Spleen (tissue), 11 donors: ENCODE data around the gene THSD7A. TPM values are rescaled to one million over a fixed set of nuclear protein-coding genes. Genes with fewer than 3 reads are reported as not detected.

Experiments used
- DNase-seq: peaks from one replicate; pipeline ENCODE4 v3.0.0-alpha.2; 2020
- H3K27ac ChIP-seq, 8 donors: fragments of 200-600 bp; sonication (generic) in 7 of 8; 1 replicate in 4 of 8; 2 replicates in 4 of 8; pipeline versions ENCODE4 v1.5.0 to v1.8.0; 2016 to 2021; ENCODE audit warnings: inconsistent platforms in 4 of 8, mild to moderate bottlenecking in 4 of 8, moderate library complexity in 1 of 8
- H3K27me3 ChIP-seq, 7 donors: fragments of 200-600 bp; sonication (generic) in 6 of 7; replicated peaks in 1 of 7; 1 replicate in 4 of 7; 2 replicates in 3 of 7; pipeline versions ENCODE4 v1.5.0 to v1.8.0; 2016 to 2021; ENCODE audit warnings: inconsistent platforms in 3 of 7, mild to moderate bottlenecking in 1 of 7
- H3K36me3 ChIP-seq, 6 donors: fragments of 200-600 bp; sonication (generic) in 5 of 6; 1 replicate in 4 of 6; 2 replicates in 2 of 6; pipeline versions ENCODE4 v1.5.0 to v1.8.0; 2016 to 2021; ENCODE audit warnings: inconsistent platforms in 2 of 6
- H3K4me1 ChIP-seq, 6 donors: fragments of 200-600 bp; sonication (generic) in 5 of 6; 1 replicate in 3 of 6; 2 replicates in 3 of 6; pipeline versions ENCODE4 v1.5.0 to v1.8.0; 2016 to 2021; ENCODE audit warnings: inconsistent platforms in 3 of 6
- H3K4me3 ChIP-seq, 8 donors: fragments of 200-600 bp; sonication (generic) in 7 of 8; 1 replicate in 4 of 8; 2 replicates in 4 of 8; pipeline versions ENCODE4 v1.5.0 to v1.8.0; 2016 to 2021; ENCODE audit warnings: inconsistent platforms in 4 of 8, mild to moderate bottlenecking in 4 of 8, moderate library complexity in 2 of 8
- H3K9me3 ChIP-seq, 8 donors: fragments of 200-600 bp; sonication (generic) in 7 of 8; 1 replicate in 4 of 8; 2 replicates in 4 of 8; pipeline versions ENCODE4 v1.5.0 to v1.8.0; 2016 to 2021; ENCODE audit warnings: inconsistent platforms in 4 of 8
- POLR2A ChIP-seq, 3 donors: fragments of 450-650 bp; IDR thresholded peaks; one replicate each; pipeline ENCODE4 v1.5.1; 2017; ENCODE audit warnings: antibody characterized with exemption in 3 of 3, mild to moderate bottlenecking in 1 of 3
- POLR2AphosphoS5 ChIP-seq, 3 donors: sonication (generic); formaldehyde crosslinking; IDR thresholded peaks; one replicate each; pipeline ENCODE4 v1.5.1; 2017; ENCODE audit warnings: antibody characterized with exemption in 3 of 3
- WGBS, 5 donors: extraction: QIAGEN DNeasy Blood & Tissue Kit in 3 of 5; methylation state at CpG; one replicate each; pipeline versions ENCODE4 v1.1.5 to v1.1.7; 2013 to 2018; 5-methylcytosine and 5-hydroxymethylcytosine counted together
- intact Hi-C: fragments of 100-400 bp; cut with DNase I; formaldehyde crosslinking; loops from one replicate; pipeline ENCODE4 v1.15.0; 2023; ENCODE audit warnings: low total_unique reads
- polyA plus RNA-seq, 3 donors: library from polyadenylated mRNA; stranded (reverse); fragments of 200-250 nt; gene quantifications; one replicate each; pipeline ENCODE4 v1.2.1, GENCODE V29; 2013
- total RNA-seq, 7 donors: library from RNA; depleted of rRNA in 3 of 7; stranded (reverse); fragments of >200 nt in 3 of 7; fragmentation: NEBNext Ultra II Directional in 4 of 7; extraction: Animal tissue kit (Norgen Biotek cat#: 25700) in 4 of 7; gene quantifications; one replicate each; pipeline versions ENCODE4 v1.1.0 to v1.2.1, GENCODE V29; 2016 to 2021
- TF ChIP-seq, protein P1 (sequence below), 11 experiments: fragments of 200-600 bp in 7 of 11; fragments of 450-650 bp in 4 of 11; sonication (generic) in 4 of 11; IDR thresholded peaks in 8 of 11; conservative IDR thresholded peaks in 3 of 11; 1 replicate in 7 of 11; 2 replicates in 4 of 11; pipeline versions ENCODE4 v1.4.0 to v1.8.0; 2016 to 2021; ENCODE audit warnings: antibody characterized with exemption in 11 of 11, inconsistent platforms in 4 of 11, mild to moderate bottlenecking in 1 of 11
- donor health status: healthy with polysubstance abuse.
- donor health status: DM: no; HTN: no; CAD: no; lungs with moderate emphysema.
- donor health status: DM: no; HTN: no; CAD: no.
- donor health status: Bipolar disorder and iron deficiency.
- donor health status: healthy.
- donor health status: DM: no; HTN: no; CAD: no.
- donor health status: DM: yes; HTN: yes; CAD: no.

The THSD7A gene
- total and polyA plus RNA-seq, 10 donors = 0.29 to 8.7 (median 4.2) TPM

DNA sequence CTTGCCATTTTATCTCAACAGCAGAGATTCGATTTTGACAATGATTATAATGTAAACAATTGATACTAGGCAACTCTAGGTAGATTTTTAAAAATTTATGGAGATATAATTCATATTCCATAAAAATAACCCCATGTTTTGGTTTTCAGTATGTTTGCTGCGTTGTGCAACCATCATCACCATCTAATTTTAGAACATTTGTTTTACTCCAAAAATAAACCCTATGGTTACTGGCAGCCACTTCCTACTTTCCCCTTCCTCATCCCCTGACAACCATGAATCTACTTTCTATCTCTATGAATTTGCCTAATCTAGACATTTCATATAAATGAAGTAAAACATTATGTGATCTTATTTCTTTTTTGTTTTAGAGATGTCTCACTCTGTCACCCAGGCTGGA lies 401.9 kb downstream of the THSD7A start:
- no peak for DNase-seq
- no peak overlapping the region for H3K4me3 ChIP-seq
- H3K9me3 ChIP-seq = no peaks in the 10 kb centered on the region
- no peaks in the 10 kb centered on the region for H3K4me1 ChIP-seq
- TF ChIP-seq, protein P1, sequence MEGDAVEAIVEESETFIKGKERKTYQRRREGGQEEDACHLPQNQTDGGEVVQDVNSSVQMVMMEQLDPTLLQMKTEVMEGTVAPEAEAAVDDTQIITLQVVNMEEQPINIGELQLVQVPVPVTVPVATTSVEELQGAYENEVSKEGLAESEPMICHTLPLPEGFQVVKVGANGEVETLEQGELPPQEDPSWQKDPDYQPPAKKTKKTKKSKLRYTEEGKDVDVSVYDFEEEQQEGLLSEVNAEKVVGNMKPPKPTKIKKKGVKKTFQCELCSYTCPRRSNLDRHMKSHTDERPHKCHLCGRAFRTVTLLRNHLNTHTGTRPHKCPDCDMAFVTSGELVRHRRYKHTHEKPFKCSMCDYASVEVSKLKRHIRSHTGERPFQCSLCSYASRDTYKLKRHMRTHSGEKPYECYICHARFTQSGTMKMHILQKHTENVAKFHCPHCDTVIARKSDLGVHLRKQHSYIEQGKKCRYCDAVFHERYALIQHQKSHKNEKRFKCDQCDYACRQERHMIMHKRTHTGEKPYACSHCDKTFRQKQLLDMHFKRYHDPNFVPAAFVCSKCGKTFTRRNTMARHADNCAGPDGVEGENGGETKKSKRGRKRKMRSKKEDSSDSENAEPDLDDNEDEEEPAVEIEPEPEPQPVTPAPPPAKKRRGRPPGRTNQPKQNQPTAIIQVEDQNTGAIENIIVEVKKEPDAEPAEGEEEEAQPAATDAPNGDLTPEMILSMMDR (IDR thresholded peaks at IDR 0.05 in 8 of 11, conservative IDR thresholded peaks at IDR 0.05 in 3 of 11) = no peak
- TF ChIP-seq POLR2A (IDR thresholded peaks at IDR 0.05) (no peak), POLR2AphosphoS5 (IDR thresholded peaks at IDR 0.05) (no peak)
- 38 to 54% (median 43%) methylated on average over 2 of the region's 2 CpGs for WGBS, 5 donors
- H3K36me3 ChIP-seq = no peaks in the 10 kb centered on the region
- intact Hi-C loops = loop anchor here (10.0 kb wide), 1 partner anchor 405 kb away; the partner anchor contains the start of gene THSD7A
- H3K27ac ChIP-seq = no peak overlapping the region
- no peaks in the 10 kb centered on the region for H3K27me3 ChIP-seq

DNA sequence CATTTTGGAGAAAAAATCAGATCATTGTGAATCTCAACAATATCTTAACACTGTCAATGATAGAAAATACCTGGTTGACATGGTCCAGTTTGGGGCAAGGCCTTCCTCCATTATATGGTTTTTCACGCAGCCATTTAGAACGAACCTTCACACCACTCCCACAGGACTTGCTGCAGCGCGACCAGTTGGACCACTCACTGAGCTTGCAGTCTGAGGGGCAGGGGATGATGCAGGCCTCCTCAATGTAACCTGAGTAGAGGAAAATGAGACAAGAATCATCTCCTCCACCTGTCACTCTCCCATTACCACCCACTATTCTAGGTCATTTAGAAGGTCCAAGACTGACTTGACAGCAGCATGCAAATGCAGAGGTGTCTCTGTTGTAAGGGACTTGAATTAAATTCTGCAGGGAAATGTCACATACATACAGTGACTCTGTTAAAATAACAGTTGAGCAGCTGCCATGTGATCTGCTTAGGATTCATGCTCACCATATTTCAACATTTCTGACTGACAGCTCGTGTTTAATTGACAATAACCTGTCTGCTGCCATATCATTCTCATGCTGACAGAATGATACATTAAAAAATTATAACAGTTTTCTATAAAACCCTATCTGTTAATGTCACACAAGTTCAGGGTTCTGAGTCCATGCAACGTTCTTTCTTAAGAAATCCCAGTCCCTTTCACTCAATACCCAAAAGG lies 403.0 kb downstream of the THSD7A start:
- no peaks in the 10 kb centered on the region for H3K4me1 ChIP-seq
- intact Hi-C loops = loop anchor here (10.0 kb wide), 2 partner anchors 896 to 1066 kb away; no protein-coding TSS in a partner anchor
- H3K27ac ChIP-seq = no peak overlapping the region
- no peak for DNase-seq
- no peaks in the 10 kb centered on the region for H3K9me3 ChIP-seq
- H3K36me3 ChIP-seq = no peaks in the 10 kb centered on the region
- TF ChIP-seq POLR2AphosphoS5 (IDR thresholded peaks at IDR 0.05) (no peak), POLR2A (IDR thresholded peaks at IDR 0.05) (no peak)
- TF ChIP-seq, protein P1 (IDR thresholded peaks at IDR 0.05 in 8 of 11, conservative IDR thresholded peaks at IDR 0.05 in 3 of 11) = no peak
- no peak overlapping the region for H3K4me3 ChIP-seq
- no peaks in the 10 kb centered on the region for H3K27me3 ChIP-seq
- 84 to 91% (median 88%) methylated on average over 6 of the region's 6 CpGs for WGBS, 5 donors

DNA sequence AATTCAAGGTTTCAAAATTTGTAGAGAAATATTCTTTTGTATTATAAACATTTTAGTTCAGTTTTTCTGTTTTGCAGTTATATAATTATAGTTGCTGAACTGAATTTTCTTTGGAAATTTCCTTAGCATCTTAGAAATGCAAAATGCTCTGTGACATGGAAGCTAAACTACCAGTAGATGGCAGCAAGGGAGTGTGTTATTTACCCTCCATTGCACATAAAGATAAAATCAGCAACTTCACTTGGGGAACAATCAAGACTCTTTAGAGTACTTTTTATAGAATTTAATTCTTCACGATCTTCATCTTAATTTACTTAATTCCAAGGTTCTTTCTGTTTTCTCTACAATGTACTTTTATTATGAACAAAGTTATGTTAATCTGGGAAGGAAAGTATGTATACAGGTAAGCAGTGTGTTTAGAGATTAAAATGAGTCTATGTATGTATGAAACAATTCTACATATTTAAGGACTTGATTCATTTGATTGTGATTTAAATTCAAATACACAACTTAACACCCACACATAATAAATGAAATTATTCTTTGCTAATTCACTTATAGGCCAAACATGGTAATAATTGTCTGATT lies 404.2 kb downstream of the THSD7A start:
- DNase-seq = no peak

More for the DNA sequence above, 404.2 kb downstream of the THSD7A start:
- TF ChIP-seq, protein P1 (IDR thresholded peaks at IDR 0.05 in 8 of 11, conservative IDR thresholded peaks at IDR 0.05 in 3 of 11) = peak in 9 of 11 experiments; percentile 20 to 66 (median 56)
- TF ChIP-seq POLR2AphosphoS5 (IDR thresholded peaks at IDR 0.05) = no peak
- Histone ChIP-seq H3K27ac (no peak overlapping the region), H3K9me3 (no peaks in the 10 kb centered on the region), H3K27me3 (no peaks in the 10 kb centered on the region), H3K4me3 (no peak overlapping the region), H3K4me1 (no peaks in the 10 kb centered on the region), H3K36me3 (no peaks in the 10 kb centered on the region)
- intact Hi-C loops = loop anchor here (10.0 kb wide), 2 partner anchors 897 to 1067 kb away; no protein-coding TSS in a partner anchor
- WGBS, 5 donors = 0 to 2% (median 0%) methylated on average over 1 of the region's 1 CpG
